GM19239 (cell line): ENCODE data around the gene PLA2G4C.

ENCODE experiments used
- DNase-seq: peaks from one replicate; pipeline ENCODE4 v3.0.0; 2011; ENCODE audit warnings: low spot score; ENCODE audit not compliant: insufficient read length
- FAIRE-seq: peaks from 2 replicates; lab custom pipeline; 2011; peaks lifted over from hg19 to GRCh38; lab: Jason Lieb, UNC

The PLA2G4C gene

DNA sequence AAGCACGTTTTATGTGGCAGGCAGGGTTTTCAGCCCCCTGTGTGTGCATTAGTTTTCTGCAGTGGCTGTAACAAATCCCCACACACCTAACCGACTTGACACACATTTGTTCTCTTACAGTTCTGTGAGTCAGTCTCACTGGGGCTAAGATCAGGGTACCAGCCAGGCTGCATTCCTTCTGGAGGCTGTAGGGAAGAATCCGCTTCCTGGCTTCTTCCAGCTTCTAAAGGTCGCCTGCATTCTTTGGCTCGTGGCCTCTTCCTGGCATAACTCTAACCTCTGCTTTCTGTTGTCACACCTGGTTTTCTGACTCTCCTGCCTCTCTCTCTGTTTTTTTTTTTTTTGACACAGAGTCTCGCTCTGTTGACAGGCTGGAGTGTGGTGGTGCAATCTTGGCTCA, 109.8 kb downstream of the PLA2G4C start:
- DNase-seq (no peak), FAIRE-seq (no peak)

DNA sequence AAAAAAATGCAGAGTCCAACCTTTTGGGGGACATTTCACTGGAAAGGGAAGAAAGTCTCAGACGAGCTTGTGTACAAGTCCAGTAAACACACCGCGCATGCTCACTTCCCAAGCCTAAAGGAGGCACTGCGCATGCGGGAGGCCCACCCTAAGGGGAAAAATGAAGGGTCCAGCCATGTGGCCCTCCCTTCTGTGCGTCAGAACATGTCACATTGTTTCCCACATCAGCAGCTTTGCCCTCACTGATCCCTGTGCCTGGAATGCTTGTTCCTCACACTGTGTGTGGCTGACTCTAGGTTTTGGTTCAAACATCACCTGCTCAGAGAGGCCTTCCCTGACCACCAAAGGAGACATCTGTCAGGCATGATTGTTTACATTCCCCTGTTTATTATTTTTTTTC, 111.8 kb downstream of the PLA2G4C start:
- no peak for DNase-seq
- no peak for FAIRE-seq
